Measurements from ENCODE around the gene SH3BP1. TPM values are rescaled to one million over a fixed set of nuclear protein-coding genes. Genes with fewer than 3 reads are reported as not detected.
A peak's percentile ranks its signal among the peaks of the same experiment; 100 is the strongest.

The SH3BP1 gene
- total and polyA plus RNA-seq, 9 of the 15 experiments (the other 6 are each of a cell fraction or from before 2014, with no cell fraction given) = 0.10 to 36.2 (median 10.4) TPM

- TF ChIP-seq MAX (CRISPR knock-in tag; IDR thresholded peaks at IDR 0.05) = peak; percentile 98
- no peak for TF ChIP-seq TGIF2 (CRISPR knock-in tag; IDR thresholded peaks at IDR 0.05)
- no peak for TF ChIP-seq ZNF57 (CRISPR knock-in tag; IDR thresholded peaks at IDR 0.05)
- no peak for TF ChIP-seq ATF3 (IDR thresholded peaks at IDR 0.05)
- no peak for TF ChIP-seq ATF3 (CRISPR knock-in tag; conservative IDR thresholded peaks at IDR 0.05)
- TF ChIP-seq ATF4 (CRISPR knock-in tag; IDR thresholded peaks at IDR 0.05) = no peak
- TF ChIP-seq E2F6 (IDR thresholded peaks at IDR 0.05; ENCODE audit: borderline replicate concordance in 1 of 2, extremely low read depth in 1 of 2, insufficient read depth in 1 of 2, insufficient read length in 1 of 2, low read depth in 1 of 2, low read length in 1 of 2, poor library complexity in 1 of 2, severe bottlenecking in 1 of 2) = peak; percentile 84 to 89
- TF ChIP-seq KDM1A (IDR thresholded peaks at IDR 0.05) = no peak
- no peak for TF ChIP-seq PATZ1 (CRISPR knock-in tag; IDR thresholded peaks at IDR 0.05; ENCODE audit: borderline replicate concordance)
- peak; percentile 31; the same call in 1 of the 2 replicates for TF ChIP-seq ZNF766 (CRISPR knock-in tag; conservative IDR thresholded peaks at IDR 0.05)
- TF ChIP-seq TCF15 (CRISPR knock-in tag; IDR thresholded peaks at IDR 0.05) = no peak
- TF ChIP-seq CC2D1A (IDR thresholded peaks at IDR 0.05) = no peak
- TF ChIP-seq FOXP4 (CRISPR knock-in tag; IDR thresholded peaks at IDR 0.05; ENCODE audit: borderline replicate concordance) = peak; percentile 88; the same call in 1 of the 2 replicates
- peak; percentile 73; the same call in 1 of the 2 replicates for TF ChIP-seq NFRKB (IDR thresholded peaks at IDR 0.05; ENCODE audit: low read depth)
- no peak for TF ChIP-seq ZNF280A (IDR thresholded peaks at IDR 0.05; ENCODE audit: low read depth, partially characterized antibody)
- no peak for TF ChIP-seq ZNF75A (CRISPR knock-in tag; IDR thresholded peaks at IDR 0.05)
- TF ChIP-seq MCM5 (IDR thresholded peaks at IDR 0.05; ENCODE audit: low read depth) = no peak
Observed at GRCh38 chr22:37608477-37609239, 30.8 kb upstream of the SH3BP1 start, which contains the start of gene GGA1 (continued).
